NOMO-1 treated with DMSO at 0.1 percent for 48 hours (cell line): ENCODE measurements around the gene FOXD1.
"Not testable (repeated sequence)": the region's sequence is repeated elsewhere in the genome, so short reads cannot be mapped to it uniquely, and the experiment has no call there.

Experiments used
- DNase-seq: peaks from one replicate; lab custom pipeline; 2025; ENCODE audit not compliant: unreplicated experiment; lab: John Stamatoyannopoulos, UW

FOXD1 gene

DNA sequence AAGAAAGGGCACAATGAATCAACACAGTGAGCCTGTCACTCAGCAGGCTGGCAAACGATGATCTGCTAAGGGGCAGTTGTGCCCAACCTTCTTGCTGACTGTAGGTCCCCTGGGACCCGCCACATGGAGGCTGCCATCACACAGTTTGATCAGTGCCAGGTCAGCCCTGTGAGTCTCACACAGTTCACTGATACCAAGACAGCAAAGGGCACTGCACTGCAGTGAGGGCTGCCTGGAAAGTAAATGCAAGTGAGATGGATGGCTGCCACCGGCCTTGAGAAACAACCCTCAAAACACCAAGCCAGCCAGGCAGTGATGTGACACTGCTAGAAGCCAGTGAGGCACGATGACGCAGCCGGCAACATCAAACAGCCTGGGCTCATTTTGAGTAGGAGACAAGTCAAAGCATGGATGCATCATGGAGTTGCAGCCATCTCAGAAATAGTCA is 30.3 kb downstream of the FOXD1 start:
- DNase-seq = no peak

- no peak for DNase-seq
Measured at GRCh38 chr5:73417303-73418034, 31.1 kb downstream of the FOXD1 start.

GRCh38 chr5:73415617-73416016 is 33.0 kb downstream of the FOXD1 start:
- DNase-seq = no peak

DNA sequence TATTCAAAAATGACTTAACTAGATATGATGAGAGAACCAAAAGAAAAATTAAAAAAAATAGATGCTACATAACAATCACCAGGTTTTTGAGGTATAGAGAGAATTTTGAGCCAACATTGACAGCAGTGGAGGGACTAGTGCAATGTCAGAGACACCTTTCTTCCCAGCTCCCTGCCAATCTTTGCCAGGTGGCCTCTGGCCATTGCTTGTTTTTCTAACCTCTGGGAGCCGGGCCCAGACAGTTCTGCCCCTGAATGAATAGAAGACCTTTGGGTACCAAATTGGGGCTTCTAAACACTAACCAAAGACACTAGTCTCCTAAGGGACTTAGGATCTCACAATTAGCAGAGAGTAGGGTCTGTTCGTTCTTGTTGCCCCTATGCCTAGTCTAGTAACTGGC is 33.4 kb downstream of the FOXD1 start:
- no peak for DNase-seq

GRCh38 chr5:73412597-73412988 is 36.0 kb downstream of the FOXD1 start:
- DNase-seq = no peak

DNA sequence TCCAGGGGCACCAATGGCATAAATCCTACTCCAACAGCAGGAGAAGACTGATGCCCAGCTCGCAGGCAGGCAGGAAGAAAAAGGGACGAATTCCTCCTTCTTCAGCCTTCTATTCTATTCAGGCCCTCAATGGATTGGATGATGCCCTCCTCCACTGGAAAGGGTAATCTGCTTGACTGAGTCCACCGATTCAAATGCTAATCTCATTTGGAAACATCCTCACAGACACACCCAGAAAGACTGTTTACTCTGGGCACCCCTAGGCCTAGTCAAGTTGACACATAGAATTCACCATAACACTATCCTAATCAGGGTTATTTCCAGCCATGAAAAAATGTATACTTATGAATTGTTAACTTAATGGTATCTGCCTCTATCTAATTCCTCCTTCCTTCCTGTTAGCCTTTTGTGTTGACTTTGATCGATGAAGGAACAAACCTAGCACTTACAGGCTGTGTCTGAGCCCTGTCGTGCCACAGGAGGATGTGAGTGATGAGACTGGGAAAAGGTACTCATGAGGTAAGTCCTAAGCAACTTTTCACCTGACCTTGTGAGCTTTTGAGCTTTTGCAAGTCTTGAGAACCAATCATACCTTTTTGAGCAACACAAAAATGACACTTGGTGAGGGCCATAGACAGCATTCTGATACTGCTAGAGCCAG is 36.5 kb downstream of the FOXD1 start:
- DNase-seq = no peak

DNA sequence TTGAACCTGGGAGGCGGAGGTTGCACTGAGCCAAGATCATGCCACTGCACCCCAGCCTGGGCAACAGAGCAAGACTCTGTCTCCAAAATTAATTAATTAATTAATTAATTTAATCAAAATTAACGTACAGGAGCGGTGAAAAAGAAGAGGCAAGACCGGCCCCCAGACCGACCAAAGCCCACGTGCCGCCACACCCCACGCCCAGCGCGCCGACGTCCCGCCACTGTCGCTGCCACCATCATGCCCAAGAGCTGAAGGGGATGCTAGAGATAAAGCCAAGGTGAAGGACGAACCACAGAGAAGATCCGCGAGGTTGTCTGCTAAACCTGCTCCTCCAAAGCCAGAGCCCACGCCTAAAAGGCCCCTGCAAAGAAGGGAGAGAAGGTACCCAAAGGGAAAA is 38.6 kb downstream of the FOXD1 start:
- DNase-seq = not testable (repeated sequence)

- no peak for DNase-seq
Measured at GRCh38 chr5:73405691-73406090, 42.9 kb downstream of the FOXD1 start.

DNA sequence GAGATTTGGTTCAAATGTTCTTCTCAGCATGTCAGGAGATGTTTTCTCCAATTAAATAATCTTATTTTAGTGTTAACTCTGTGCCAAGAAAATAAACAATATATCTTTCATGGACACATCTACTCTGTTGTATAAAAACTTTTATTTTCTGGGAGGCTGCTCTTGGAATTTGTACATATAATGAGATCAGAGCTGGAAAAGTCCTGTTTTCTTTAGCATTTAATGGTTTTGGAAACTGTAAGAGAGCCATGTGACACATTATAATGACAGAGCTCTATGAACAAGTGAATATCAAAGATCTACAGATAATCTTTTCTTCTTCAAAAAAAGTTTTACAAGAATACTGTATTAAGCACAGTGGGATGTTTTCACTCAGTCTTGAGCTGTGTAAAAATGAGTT is 48.8 kb downstream of the FOXD1 start:
- no peak for DNase-seq
